ENCODE data around the gene CSRP1.

DNA sequence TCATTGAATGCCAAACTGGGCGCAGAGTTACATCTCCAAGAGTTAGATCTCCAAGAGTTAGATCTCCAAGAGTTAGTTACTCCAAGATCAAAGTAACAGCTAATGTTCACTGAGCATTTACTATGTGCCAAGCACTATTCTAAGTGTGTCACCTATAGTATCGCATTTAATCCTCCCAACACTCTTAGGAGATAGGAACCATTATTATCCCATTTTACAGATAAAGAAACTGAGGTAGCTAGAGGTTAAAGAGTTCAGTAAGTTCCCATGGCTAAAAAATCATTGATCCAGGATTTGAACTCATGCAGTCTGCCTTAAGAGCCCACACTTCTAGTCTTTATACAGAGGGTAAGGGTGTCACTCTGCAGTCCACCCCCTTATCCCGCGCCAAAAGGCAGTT lies 30.5 kb upstream of the CSRP1 start:
- TF ChIP-seq CTCF (IDR thresholded peaks at IDR 0.05; ENCODE audit: insufficient read depth, low read length, poor library complexity, severe bottlenecking) (no peak), EZH2phosphoT487 (conservative IDR thresholded peaks at IDR 0.05; ENCODE audit: low read length) (no peak)
